PC-9 (cell line): ENCODE results near the gene MERTK.

Source experiments
- EZH2 ChIP-seq: fragments of 200-600 bp; sonication (generic); IDR thresholded peaks from 2 replicates; pipeline ENCODE4 v1.8.0; 2017; ENCODE audit warnings: antibody characterized with exemption, low read depth
- TF ChIP-seq, protein P1 (sequence below): fragments of 200-600 bp; sonication (generic); conservative IDR thresholded peaks from 2 replicates; pipeline ENCODE4 v1.6.1; 2017; ENCODE audit warnings: mixed run types, antibody characterized with exemption, mild to moderate bottlenecking, moderate library complexity

DNA sequence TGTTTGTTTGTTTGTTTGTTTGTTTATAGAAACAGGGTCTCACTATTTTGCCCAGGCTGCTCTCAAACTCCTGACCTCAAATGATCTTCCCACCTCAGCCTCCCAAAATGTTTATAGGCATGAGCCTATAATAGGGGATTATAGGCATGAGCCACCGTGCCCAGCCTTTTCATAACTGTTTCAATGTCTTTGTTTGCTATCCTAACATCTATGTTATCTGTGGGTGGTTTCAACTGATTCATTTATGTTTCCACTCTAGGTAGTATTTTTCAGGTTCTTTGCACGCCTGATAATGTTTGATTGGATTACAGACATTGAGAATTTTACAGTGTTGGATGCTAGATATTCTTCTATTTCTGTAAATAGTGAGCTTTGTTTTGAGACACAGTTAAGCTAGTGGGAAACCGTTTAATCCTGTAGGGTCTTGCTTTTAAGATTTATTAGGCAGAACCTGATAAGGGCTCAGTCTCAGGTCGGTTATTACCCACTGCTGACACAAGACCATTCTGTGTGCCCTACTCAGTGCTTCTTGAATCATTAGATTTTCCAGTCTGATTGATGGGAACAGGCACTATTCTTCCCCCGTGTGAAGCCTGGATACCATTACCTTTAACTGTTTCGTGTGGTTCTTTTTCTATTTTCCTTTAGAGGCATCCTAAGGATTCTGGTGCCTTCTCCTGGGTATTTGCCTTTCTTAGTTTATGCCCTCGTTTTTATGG is 80.2 kb downstream of the MERTK start:
- TF ChIP-seq EZH2: no peak
- TF ChIP-seq, protein P1, sequence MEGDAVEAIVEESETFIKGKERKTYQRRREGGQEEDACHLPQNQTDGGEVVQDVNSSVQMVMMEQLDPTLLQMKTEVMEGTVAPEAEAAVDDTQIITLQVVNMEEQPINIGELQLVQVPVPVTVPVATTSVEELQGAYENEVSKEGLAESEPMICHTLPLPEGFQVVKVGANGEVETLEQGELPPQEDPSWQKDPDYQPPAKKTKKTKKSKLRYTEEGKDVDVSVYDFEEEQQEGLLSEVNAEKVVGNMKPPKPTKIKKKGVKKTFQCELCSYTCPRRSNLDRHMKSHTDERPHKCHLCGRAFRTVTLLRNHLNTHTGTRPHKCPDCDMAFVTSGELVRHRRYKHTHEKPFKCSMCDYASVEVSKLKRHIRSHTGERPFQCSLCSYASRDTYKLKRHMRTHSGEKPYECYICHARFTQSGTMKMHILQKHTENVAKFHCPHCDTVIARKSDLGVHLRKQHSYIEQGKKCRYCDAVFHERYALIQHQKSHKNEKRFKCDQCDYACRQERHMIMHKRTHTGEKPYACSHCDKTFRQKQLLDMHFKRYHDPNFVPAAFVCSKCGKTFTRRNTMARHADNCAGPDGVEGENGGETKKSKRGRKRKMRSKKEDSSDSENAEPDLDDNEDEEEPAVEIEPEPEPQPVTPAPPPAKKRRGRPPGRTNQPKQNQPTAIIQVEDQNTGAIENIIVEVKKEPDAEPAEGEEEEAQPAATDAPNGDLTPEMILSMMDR: no peak
